SK-N-SH (cell line): ENCODE measurements around the gene COL26A1. TPM values are rescaled to one million over a fixed set of nuclear protein-coding genes. Genes with fewer than 3 reads are reported as not detected.

Source experiments
- CTCF ChIA-PET: fragments of 300-600, 350-600 bp; formaldehyde crosslinking; extraction: SDS; loops from one replicate; lab custom pipeline; 2021; lab: Yijun Ruan, JAX
- POLR2A ChIA-PET: fragments of 350-600 bp; sonication (Branson Sonifier 250); formaldehyde crosslinking; extraction: SDS; loops from one replicate; lab custom pipeline; 2020; ENCODE audit warnings: antibody characterized with exemption, inconsistent platforms; lab: Yijun Ruan, JAX
- DNase-seq: peaks from one replicate; pipeline ENCODE4 v3.0.0; 2012
- H2AFZ ChIP-seq: fragments of 200-600 bp; sonication (generic); 2 replicates; pipeline ENCODE4 v1.8.1; 2016; ENCODE audit warnings: antibody characterized with exemption, mild to moderate bottlenecking, low read depth
- H3F3A ChIP-seq: fragments of 200-600 bp; sonication (generic); replicated peaks from 2 replicates; pipeline ENCODE3; 2016; ENCODE audit warnings: antibody characterized with exemption, mild to moderate bottlenecking; ENCODE audit not compliant: insufficient read depth
- H3K27ac ChIP-seq, 2 experiments: fragments of 200-500 bp in 1 of 2; fragments of 200-600 bp in 1 of 2; sonication (Bioruptor generic) in 1 of 2; sonication (generic), shearing (Covaris generic) in 1 of 2; 2 replicates each; pipeline versions ENCODE4 v1.5.1 to v1.6.1; 2014 to 2016; ENCODE audit warnings: low read depth in 2 of 2, inconsistent platforms in 1 of 2, low read length in 1 of 2, mild to moderate bottlenecking in 1 of 2, mixed read lengths in 1 of 2
- H3K27me3 ChIP-seq: fragments of 200-600 bp; sonication (generic), shearing (Covaris generic); 2 replicates; pipeline ENCODE4 v1.6.1; 2016; ENCODE audit warnings: mixed run types; ENCODE audit not compliant: insufficient read depth
- H3K36me3 ChIP-seq, 2 experiments: fragments of 200-500 bp in 1 of 2; fragments of 200-600 bp in 1 of 2; sonication (Bioruptor generic) in 1 of 2; sonication (generic) in 1 of 2; replicated peaks in 1 of 2; 2 replicates each; pipeline versions ENCODE3 to v1.5.1; 2014 to 2016; ENCODE audit warnings: low read length in 1 of 2, mild to moderate bottlenecking in 1 of 2; ENCODE audit not compliant: insufficient read depth in 2 of 2, control insufficient read depth in 1 of 2
- H3K4me1 ChIP-seq, 2 experiments: fragments of 200-500 bp in 1 of 2; fragments of 200-600 bp in 1 of 2; sonication (Bioruptor generic) in 1 of 2; sonication (generic), shearing (Covaris generic) in 1 of 2; 2 replicates each; pipeline versions ENCODE4 v1.5.1 to v1.6.1; 2014 to 2016; ENCODE audit warnings: low read depth in 1 of 2, low read length in 1 of 2, mixed run types in 1 of 2; ENCODE audit not compliant: insufficient read depth in 2 of 2, control insufficient read depth in 1 of 2
- H3K4me2 ChIP-seq: fragments of 200-600 bp; sonication (generic), shearing (Covaris generic); 2 replicates; pipeline ENCODE4 v1.6.1; 2017; ENCODE audit warnings: mixed run types
- H3K4me3 ChIP-seq, 2 experiments: fragments of 200-500 bp in 1 of 2; fragments of 200-600 bp in 1 of 2; sonication (Bioruptor generic) in 1 of 2; sonication (generic), shearing (Covaris generic) in 1 of 2; 2 replicates each; pipeline versions ENCODE4 v1.5.1 to v1.8.1; 2014 to 2016; ENCODE audit warnings: low read depth in 2 of 2, inconsistent platforms in 1 of 2, low read length in 1 of 2, mild to moderate bottlenecking in 1 of 2, mixed read lengths in 1 of 2, moderate library complexity in 1 of 2
- H3K79me2 ChIP-seq: fragments of 200-600 bp; sonication (generic); 2 replicates; pipeline ENCODE4 v1.8.1; 2017; ENCODE audit warnings: mild to moderate bottlenecking; ENCODE audit not compliant: insufficient read depth
- H3K9ac ChIP-seq: fragments of 200-600 bp; sonication (generic); 2 replicates; pipeline ENCODE4 v1.6.1; 2017; ENCODE audit warnings: mixed run types
- H3K9me2 ChIP-seq: fragments of 200-600 bp; sonication (generic); 2 replicates; pipeline ENCODE4 v1.6.1; 2017; ENCODE audit warnings: mixed run types
- H3K9me3 ChIP-seq: fragments of 200-600 bp; sonication (generic); 2 replicates; pipeline ENCODE4 v1.6.1; 2017; ENCODE audit warnings: mixed run types, mild to moderate bottlenecking, moderate library complexity
- H4K20me1 ChIP-seq: fragments of 200-600 bp; sonication (generic); 2 replicates; pipeline ENCODE4 v1.6.1; 2017; ENCODE audit warnings: mild to moderate bottlenecking, mixed run types; ENCODE audit not compliant: insufficient read depth
- CHD2 ChIP-seq: fragments of 150-350 bp; IDR thresholded peaks from 2 replicates; pipeline ENCODE4 v1.6.1; 2018; ENCODE audit warnings: low read length; ENCODE audit not compliant: partially characterized antibody
- EZH2phosphoT487 ChIP-seq: fragments of 200-600 bp; sonication (generic); IDR thresholded peaks from 2 replicates; pipeline ENCODE4 v1.6.1; 2017; ENCODE audit warnings: low read depth, mixed run types, mild to moderate bottlenecking, antibody characterized with exemption, moderate library complexity, borderline replicate concordance
- GATA2 ChIP-seq: sonication (generic); formaldehyde crosslinking; IDR thresholded peaks from 2 replicates; pipeline ENCODE4 v1.5.0; 2020; ENCODE audit warnings: mild to moderate bottlenecking, missing genetic modification reagents
- JUND ChIP-seq: IDR thresholded peaks from 2 replicates; pipeline ENCODE4 v1.4.0; 2012
- MAX ChIP-seq: IDR thresholded peaks from 2 replicates; pipeline ENCODE4 v1.4.0; 2012; ENCODE audit warnings: low read depth
- MXI1 ChIP-seq: IDR thresholded peaks from 2 replicates; pipeline ENCODE4 v1.6.1; 2012; ENCODE audit warnings: mild to moderate bottlenecking, low read depth, low read length, improper control_type of control experiment
- NFIC ChIP-seq: IDR thresholded peaks from 2 replicates; pipeline ENCODE4 v1.4.0; 2012; ENCODE audit warnings: borderline replicate concordance
- NRF1 ChIP-seq: IDR thresholded peaks from 2 replicates; pipeline ENCODE4 v1.6.1; 2012; ENCODE audit warnings: low read depth, mild to moderate bottlenecking, low read length
- POLR2AphosphoS5 ChIP-seq: IDR thresholded peaks from 2 replicates; pipeline ENCODE4 v1.6.1; 2012; ENCODE audit warnings: low read depth, low read length
- RCOR1 ChIP-seq: fragments of 150-350 bp; IDR thresholded peaks from 2 replicates; pipeline ENCODE4 v1.6.1; 2017; ENCODE audit warnings: antibody characterized with exemption, low read length
- REST ChIP-seq: IDR thresholded peaks from 2 replicates; pipeline ENCODE4 v1.6.1; 2012; ENCODE audit warnings: mild to moderate bottlenecking, low read depth, low read length, moderate library complexity
- SIN3A ChIP-seq: IDR thresholded peaks from 2 replicates; pipeline ENCODE4 v1.6.1; 2012; ENCODE audit warnings: low read depth, mild to moderate bottlenecking, low read length, moderate library complexity, borderline replicate concordance
- TAF1 ChIP-seq: IDR thresholded peaks from 2 replicates; pipeline ENCODE4 v1.6.1; 2012; ENCODE audit warnings: low read depth, mild to moderate bottlenecking, low read length, moderate library complexity, borderline replicate concordance
- USF2 ChIP-seq: fragments of 150-350 bp; IDR thresholded peaks from 2 replicates; pipeline ENCODE4 v1.6.1; 2017; ENCODE audit warnings: antibody characterized with exemption, low read length, low read depth, borderline replicate concordance
- YY1 ChIP-seq: IDR thresholded peaks from 2 replicates; pipeline ENCODE4 v1.4.0; 2012; ENCODE audit warnings: low read depth, mild to moderate bottlenecking
- WGBS: methylation state at CpG from one replicate; pipeline ENCODE4 v1.1.6; 2017; ENCODE audit warnings: low lambda C conversion rate; 5-methylcytosine and 5-hydroxymethylcytosine counted together
- polyA plus RNA-seq, 3 experiments: library from polyadenylated mRNA; depleted of rRNA; stranded (reverse); fragments of >200 nt; gene quantifications; 2 replicates each; pipeline ENCODE4 v1.2.3, GENCODE V29; 2012

The COL26A1 gene
- polyA plus RNA-seq, 1 of the 3 experiments (the other 2 are of a cell fraction): 0.05 TPM

- TF ChIP-seq MAX: no peak
- no peaks in the 10 kb centered on the region for H3K9me2 ChIP-seq
- DNase-seq: no peak
- H3K4me3 ChIP-seq: no peak overlapping the region
- H3K4me2 ChIP-seq: no peak overlapping the region
- no peak overlapping the region for H3K27ac ChIP-seq
- no peak overlapping the region for H2AFZ ChIP-seq
- H3F3A ChIP-seq: peaks cover 4% of the 10 kb centered on the region
- POLR2A ChIA-PET: no interaction called here
- CTCF ChIA-PET: interaction anchor here (1.9 to 2.7 kb wide), 3 partner anchors 83 to 180 kb away, joined by 6 to 14 read pairs (median 9); no protein-coding TSS in a partner anchor
- H4K20me1 ChIP-seq: no peaks in the 10 kb centered on the region
- H3K36me3 ChIP-seq: no peaks in the 10 kb centered on the region
- WGBS: 79% methylated on average over 5 of the region's 5 CpGs
- no peaks in the 10 kb centered on the region for H3K79me2 ChIP-seq
- H3K4me1 ChIP-seq: peaks cover 0 to 3% of the 10 kb centered on the region in 2 experiments; a peak in 1 of 4 replicates
- H3K27me3 ChIP-seq: peaks cover 7% of the 10 kb centered on the region; the same call in 1 of the 2 replicates
- H3K9ac ChIP-seq: no peak overlapping the region
- no peaks in the 10 kb centered on the region for H3K9me3 ChIP-seq
These were observed 34.5 kb upstream of the COL26A1 start for GRCh38 chr7:101328159-101328558.

- Histone ChIP-seq H2AFZ (no peak overlapping the region), H3K79me2 (no peaks in the 10 kb centered on the region), H3K4me2 (no peak overlapping the region), H3K4me3 (no peak overlapping the region), H3F3A (peaks cover 3% of the 10 kb centered on the region), H3K9me3 (no peaks in the 10 kb centered on the region), H3K9ac (no peak overlapping the region), H3K4me1 (peaks cover 0 to 3% of the 10 kb centered on the region in 2 experiments; a peak in 1 of 4 replicates), H4K20me1 (no peaks in the 10 kb centered on the region), H3K36me3 (no peaks in the 10 kb centered on the region), H3K9me2 (no peaks in the 10 kb centered on the region), H3K27me3 (peaks cover 7% of the 10 kb centered on the region; the same call in 1 of the 2 replicates), H3K27ac (no peak overlapping the region)
- POLR2A ChIA-PET: no interaction called here
- CTCF ChIA-PET: interaction anchor here (1.6 kb wide), 1 partner anchor 8 kb away, joined by 6 read pairs; the partner anchor contains the start of gene IFT22
- 63% methylated on average over 15 of the region's 15 CpGs for WGBS
- peak; percentile 44; the same call in 1 of the 2 replicates for TF ChIP-seq GATA2 (CRISPR knock-in tag)
- TF ChIP-seq EZH2phosphoT487: no peak
- peak; percentile 51 for DNase-seq
These were observed 32.6 kb upstream of the COL26A1 start for GRCh38 chr7:101330011-101330484.

GRCh38 chr7:101332026-101332425 lies 30.6 kb upstream of the COL26A1 start:
- POLR2A ChIA-PET: no interaction called here
- Histone ChIP-seq H3K4me1 (peaks cover 0 to 3% of the 10 kb centered on the region in 2 experiments; a peak in 1 of 4 replicates), H3K36me3 (no peaks in the 10 kb centered on the region), H2AFZ (no peak overlapping the region), H4K20me1 (no peaks in the 10 kb centered on the region), H3K79me2 (no peaks in the 10 kb centered on the region), H3K9me3 (no peaks in the 10 kb centered on the region), H3K27ac (no peak overlapping the region), H3K9me2 (no peaks in the 10 kb centered on the region), H3K27me3 (peaks cover 7% of the 10 kb centered on the region; the same call in 1 of the 2 replicates), H3K9ac (no peak overlapping the region), H3K4me3 (no peak overlapping the region), H3F3A (no peaks in the 10 kb centered on the region), H3K4me2 (no peak overlapping the region)
- no peak for DNase-seq
- WGBS: 90% methylated on average over 8 of the region's 8 CpGs
- CTCF ChIA-PET: interaction anchor here (1.1 to 2.7 kb wide), 2 partner anchors 10 to 17 kb away, joined by 3 to 11 read pairs; no protein-coding TSS in a partner anchor
- TF ChIP-seq REST (no peak), NRF1 (no peak), SIN3A (no peak), MXI1 (no peak), POLR2AphosphoS5 (no peak), USF2 (no peak), YY1 (no peak), RCOR1 (no peak), NFIC (no peak), TAF1 (no peak), GATA2 (CRISPR knock-in tag) (no peak), JUND (no peak), CHD2 (no peak)
